Glutamatergic neuron (in vitro differentiated cells): ENCODE data around the gene OPRM1. TPM values are rescaled to one million over a fixed set of nuclear protein-coding genes. Genes with fewer than 3 reads are reported as not detected.
"Not testable (repeated sequence)": the region's sequence is repeated elsewhere in the genome, so short reads cannot be mapped to it uniquely, and the experiment has no call there.

Experiments
- DNase-seq: peaks from one replicate; pipeline ENCODE4 v3.0.0; 2022
- H3K27ac Mint-ChIP-seq: one replicate; pipeline ENCODE4 v1.8.0; 2020; ENCODE audit warnings: mild to moderate bottlenecking, mixed read lengths, inconsistent platforms; ENCODE audit not compliant: unreplicated experiment
- H3K27me3 Mint-ChIP-seq: one replicate; pipeline ENCODE4 v1.8.0; 2020; ENCODE audit warnings: mild to moderate bottlenecking, moderate library complexity, mixed read lengths, inconsistent platforms; ENCODE audit not compliant: unreplicated experiment
- H3K36me3 Mint-ChIP-seq: one replicate; pipeline ENCODE4 v1.8.0; 2020; ENCODE audit warnings: mild to moderate bottlenecking, mixed read lengths, inconsistent platforms; ENCODE audit not compliant: unreplicated experiment
- H3K4me1 Mint-ChIP-seq: one replicate; pipeline ENCODE4 v1.8.0; 2020; ENCODE audit warnings: mild to moderate bottlenecking, low read depth, mixed read lengths, inconsistent platforms; ENCODE audit not compliant: unreplicated experiment
- H3K4me3 Mint-ChIP-seq: one replicate; pipeline ENCODE4 v1.8.0; 2020; ENCODE audit warnings: mild to moderate bottlenecking, mixed read lengths, inconsistent platforms; ENCODE audit not compliant: unreplicated experiment
- H3K9me3 Mint-ChIP-seq: one replicate; pipeline ENCODE4 v1.8.0; 2020; ENCODE audit warnings: mild to moderate bottlenecking, moderate library complexity, mixed read lengths, inconsistent platforms; ENCODE audit not compliant: unreplicated experiment
- CTCF ChIP-seq: fragments of 200-600 bp; sonication (generic); IDR thresholded peaks from one replicate; pipeline ENCODE4 v1.5.0; 2021; ENCODE audit not compliant: partially characterized antibody, unreplicated experiment
- total RNA-seq: library from RNA; stranded (reverse); fragmentation: NEBNext Ultra II Directional; extraction: Animal tissue kit (Norgen Biotek cat#: 25700); gene quantifications from one replicate; pipeline ENCODE4 v1.2.1, GENCODE V29; 2021; ENCODE audit not compliant: unreplicated experiment

OPRM1 gene
- total RNA-seq, 1 donor from 2014 or later = not detected

DNA sequence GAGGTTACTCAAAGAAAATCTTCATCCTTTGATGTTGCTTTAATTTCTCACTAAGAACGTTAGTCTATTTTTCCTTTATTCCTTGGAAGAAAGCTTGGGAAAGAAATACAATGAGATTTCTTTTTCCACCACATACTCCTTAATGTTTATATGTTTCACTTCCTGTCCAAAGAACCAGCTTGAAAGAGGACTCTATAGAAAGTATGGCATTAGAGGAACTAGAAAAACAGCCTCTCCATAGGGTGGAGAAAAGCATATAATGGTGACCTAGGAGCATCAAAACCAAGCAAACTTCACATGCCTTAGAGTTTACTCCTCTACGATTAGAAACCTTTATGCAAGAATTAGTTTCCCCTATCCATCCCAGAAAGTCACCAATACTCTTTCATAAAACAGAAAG, 131.1 kb downstream of the OPRM1 start:
- Mint-ChIP-seq H3K36me3 (peaks cover 4% of the 10 kb centered on the region), H3K4me1 (no peaks in the 10 kb centered on the region), H3K4me3 (no peak overlapping the region), H3K9me3 (no peaks in the 10 kb centered on the region), H3K27me3 (no peaks in the 10 kb centered on the region), H3K27ac (no peak overlapping the region)
- DNase-seq = no peak
- TF ChIP-seq CTCF = no peak

DNA sequence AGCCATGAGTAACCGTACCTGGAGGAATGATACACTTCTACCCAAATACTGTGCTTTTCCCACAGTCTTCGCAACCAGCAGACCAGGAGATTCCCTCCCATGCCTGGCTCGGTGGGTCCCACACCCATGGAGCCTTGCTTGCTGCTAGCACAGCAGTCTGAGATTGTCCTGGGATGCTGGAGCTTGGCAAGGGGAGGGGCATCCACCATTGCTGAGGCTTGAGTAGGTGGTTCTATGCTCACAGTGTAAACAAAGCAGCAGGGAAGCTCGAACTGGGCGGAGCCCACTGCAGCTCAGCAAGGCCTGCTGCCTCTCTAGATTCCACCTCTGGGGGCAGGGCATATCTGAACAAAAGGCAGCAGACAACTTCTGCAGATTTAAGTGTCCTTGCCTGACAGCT, 133.4 kb downstream of the OPRM1 start:
- H3K27ac Mint-ChIP-seq, H3K4me1 Mint-ChIP-seq, H3K36me3 Mint-ChIP-seq, H3K27me3 Mint-ChIP-seq, DNase-seq, H3K9me3 Mint-ChIP-seq, H3K4me3 Mint-ChIP-seq: not testable (repeated sequence)

- H3K36me3 Mint-ChIP-seq = no peaks in the 10 kb centered on the region
- no peak overlapping the region for H3K27ac Mint-ChIP-seq
- no peak overlapping the region for H3K4me3 Mint-ChIP-seq
- no peaks in the 10 kb centered on the region for H3K27me3 Mint-ChIP-seq
- H3K9me3 Mint-ChIP-seq = no peaks in the 10 kb centered on the region
- no peaks in the 10 kb centered on the region for H3K4me1 Mint-ChIP-seq
- TF ChIP-seq CTCF = no peak
- no peak for DNase-seq
These were observed 140.4 kb downstream of the OPRM1 start for GRCh38 chr6:154179434-154179833.

DNA sequence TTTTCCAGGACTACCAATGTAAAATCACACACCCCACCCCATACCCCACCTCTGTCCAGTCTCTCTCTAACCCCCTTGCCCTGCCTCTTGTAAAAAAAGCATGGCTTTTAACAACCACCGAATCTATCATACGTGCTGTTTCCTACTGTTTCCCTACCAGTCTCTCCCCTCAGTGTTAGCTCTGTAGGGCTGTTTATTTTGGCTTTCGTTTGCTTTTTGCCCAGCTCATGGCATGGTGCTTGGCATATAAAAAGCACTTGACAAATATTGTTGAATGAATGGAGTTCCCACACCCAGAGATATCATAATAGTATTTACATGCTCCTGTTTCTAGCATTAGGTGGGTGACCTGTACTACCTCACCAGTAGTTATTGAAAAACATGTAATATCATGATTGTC, 148.2 kb downstream of the OPRM1 start:
- no peak for DNase-seq
- H3K27ac Mint-ChIP-seq = no peak overlapping the region
- H3K36me3 Mint-ChIP-seq = no peaks in the 10 kb centered on the region
- no peak overlapping the region for H3K4me3 Mint-ChIP-seq
- no peaks in the 10 kb centered on the region for H3K4me1 Mint-ChIP-seq
- TF ChIP-seq CTCF = no peak
- H3K27me3 Mint-ChIP-seq = peaks cover 5% of the 10 kb centered on the region
- no peaks in the 10 kb centered on the region for H3K9me3 Mint-ChIP-seq

GRCh38 chr6:154187714-154188113, 148.7 kb downstream of the OPRM1 start:
- Mint-ChIP-seq H3K27me3 (peaks cover 5% of the 10 kb centered on the region), H3K4me1 (no peaks in the 10 kb centered on the region)

More at GRCh38 chr6:154187714-154188113, 148.7 kb downstream of the OPRM1 start:
- TF ChIP-seq CTCF = no peak
- no peak for DNase-seq
- H3K9me3 Mint-ChIP-seq = no peaks in the 10 kb centered on the region
- no peaks in the 10 kb centered on the region for H3K36me3 Mint-ChIP-seq
- no peak overlapping the region for H3K4me3 Mint-ChIP-seq
- no peak overlapping the region for H3K27ac Mint-ChIP-seq
